OCI-LY7 (cell line): ENCODE data around the gene CYP4X1. TPM values are rescaled to one million over a fixed set of nuclear protein-coding genes. Genes with fewer than 3 reads are reported as not detected.

Source experiments
- Bru-seq: library from RNA; stranded (reverse); fragments of 400-500 nt; gene quantifications from one replicate; lab custom pipeline; 2021; lab: Mats Ljungman, UMichigan
- BruChase-seq, 2 experiments: library from RNA; stranded (reverse); fragments of 400-500 nt; gene quantifications; one replicate each; lab custom pipeline; 2021; lab: Mats Ljungman, UMichigan
- BruUV-seq: library from RNA; stranded (reverse); fragments of 400-500 nt; replicated peaks from 2 replicates; lab custom pipeline; 2021; lab: Mats Ljungman, UMichigan
- CTCF ChIA-PET: fragments of 300-600 bp; sonication (Branson Sonifier 250); formaldehyde crosslinking; loops from one replicate; lab custom pipeline; 2022; ENCODE audit warnings: antibody characterized with exemption; ENCODE audit not compliant: unreplicated experiment; lab: Charles Lee
- POLR2A ChIA-PET: fragments of 300-600 bp; sonication (Branson Sonifier 250); formaldehyde crosslinking; loops from one replicate; lab custom pipeline; 2022; ENCODE audit warnings: antibody characterized with exemption; lab: Charles Lee
- DNase-seq: peaks from one replicate; pipeline ENCODE4 v3.0.0-alpha.2; 2015; ENCODE audit warnings: low spot score
- H2AFZ ChIP-seq: fragments of 200-600 bp; sonication (generic), shearing (Covaris generic); 2 replicates; pipeline ENCODE4 v1.6.1; 2014; ENCODE audit warnings: mild to moderate bottlenecking, antibody characterized with exemption, low read length, moderate library complexity
- H3K27ac ChIP-seq: fragments of 200-600 bp; sonication (generic); 2 replicates; pipeline ENCODE4 v1.5.1; 2014; ENCODE audit warnings: mixed run types, low read depth, mild to moderate bottlenecking, moderate library complexity, low read length, inconsistent platforms; ENCODE audit not compliant: poor library complexity, severe bottlenecking
- H3K36me3 ChIP-seq: fragments of 200-600 bp; sonication (generic); 2 replicates; pipeline ENCODE4 v1.6.1; 2014; ENCODE audit warnings: mild to moderate bottlenecking, antibody characterized with exemption, low read length, moderate library complexity, mixed read lengths; ENCODE audit not compliant: insufficient read depth
- H3K4me1 ChIP-seq: fragments of 200-600 bp; sonication (generic); 2 replicates; pipeline ENCODE4 v1.5.1; 2014; ENCODE audit warnings: mild to moderate bottlenecking, low read length; ENCODE audit not compliant: insufficient read depth, poor library complexity, severe bottlenecking
- H3K4me2 ChIP-seq: fragments of 200-600 bp; sonication (generic); 2 replicates; pipeline ENCODE4 v1.6.1; 2014; ENCODE audit warnings: mild to moderate bottlenecking, low read length
- H3K4me3 ChIP-seq: fragments of 200-600 bp; sonication (generic); 2 replicates; pipeline ENCODE4 v1.5.1; 2014; ENCODE audit warnings: mild to moderate bottlenecking, low read depth, low read length; ENCODE audit not compliant: poor library complexity, severe bottlenecking
- H3K79me2 ChIP-seq: fragments of 200-600 bp; sonication (generic); 2 replicates; pipeline ENCODE4 v1.6.1; 2016; ENCODE audit warnings: low read depth, mild to moderate bottlenecking, low read length, moderate library complexity, mixed read lengths; ENCODE audit not compliant: insufficient read depth
- H3K9me2 ChIP-seq: fragments of 200-600 bp; sonication (generic); 2 replicates; pipeline ENCODE4 v1.6.1; 2016; ENCODE audit warnings: mild to moderate bottlenecking, low read length, mixed read lengths; ENCODE audit not compliant: insufficient read depth
- H3K9me3 ChIP-seq: fragments of 200-600 bp; sonication (generic); 2 replicates; pipeline ENCODE4 v1.6.1; 2014; ENCODE audit warnings: mild to moderate bottlenecking, mixed run types, low read length, mixed read lengths
- H4K20me1 ChIP-seq: fragments of 200-600 bp; sonication (generic); 2 replicates; pipeline ENCODE4 v1.6.1; 2014; ENCODE audit warnings: mild to moderate bottlenecking, antibody characterized with exemption, low read length, moderate library complexity, mixed read lengths; ENCODE audit not compliant: insufficient read depth
- EZH2phosphoT487 ChIP-seq: fragments of 200-600 bp; sonication (generic); IDR thresholded peaks from 2 replicates; pipeline ENCODE4 v1.6.1; 2018; ENCODE audit warnings: low read depth, borderline replicate concordance, mild to moderate bottlenecking, mixed run types, antibody characterized with exemption, low read length, moderate library complexity, mixed read lengths
- intact Hi-C: fragments of 100-400 bp; cut with micrococcal nuclease; formaldehyde crosslinking; loops from one replicate; pipeline ENCODE4 v1.10.0; 2022; ENCODE audit not compliant: unreplicated experiment
- long read RNA-seq: library from polyadenylated mRNA; stranded (forward); transcript quantifications from one replicate; pipeline ENCODE4 v2.0.0, GENCODE V29; 2022
- total RNA-seq, 2 experiments: library from RNA; depleted of rRNA in 1 of 2; stranded (reverse); fragments of >200 nt in 1 of 2; shearing (Covaris generic) in 1 of 2; gene quantifications; 2 replicates each; pipeline ENCODE4 v1.2.3, GENCODE V29; 2014 to 2022
- TF ChIP-seq, protein P1 (sequence below): fragments of 200-600 bp; sonication (generic); conservative IDR thresholded peaks from 2 replicates; pipeline ENCODE4 v1.5.1; 2014; ENCODE audit warnings: mild to moderate bottlenecking, antibody characterized with exemption, low read length, moderate library complexity, mixed read lengths

CYP4X1 gene, protein sequence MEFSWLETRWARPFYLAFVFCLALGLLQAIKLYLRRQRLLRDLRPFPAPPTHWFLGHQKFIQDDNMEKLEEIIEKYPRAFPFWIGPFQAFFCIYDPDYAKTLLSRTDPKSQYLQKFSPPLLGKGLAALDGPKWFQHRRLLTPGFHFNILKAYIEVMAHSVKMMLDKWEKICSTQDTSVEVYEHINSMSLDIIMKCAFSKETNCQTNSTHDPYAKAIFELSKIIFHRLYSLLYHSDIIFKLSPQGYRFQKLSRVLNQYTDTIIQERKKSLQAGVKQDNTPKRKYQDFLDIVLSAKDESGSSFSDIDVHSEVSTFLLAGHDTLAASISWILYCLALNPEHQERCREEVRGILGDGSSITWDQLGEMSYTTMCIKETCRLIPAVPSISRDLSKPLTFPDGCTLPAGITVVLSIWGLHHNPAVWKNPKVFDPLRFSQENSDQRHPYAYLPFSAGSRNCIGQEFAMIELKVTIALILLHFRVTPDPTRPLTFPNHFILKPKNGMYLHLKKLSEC
- not detected in 2 replicates for total RNA-seq (2014; rRNA removed; shearing (Covaris generic))
- not detected in 2 replicates for total RNA-seq (2022)
- Bru-seq, nascent RNA: not detected
- BruChase-seq, experiment 1, labeled RNA remaining after a 6-hour chase: not detected
- BruChase-seq, experiment 2, labeled RNA remaining after a 2-hour chase: not detected
- long read RNA-seq: 0 reads

DNA sequence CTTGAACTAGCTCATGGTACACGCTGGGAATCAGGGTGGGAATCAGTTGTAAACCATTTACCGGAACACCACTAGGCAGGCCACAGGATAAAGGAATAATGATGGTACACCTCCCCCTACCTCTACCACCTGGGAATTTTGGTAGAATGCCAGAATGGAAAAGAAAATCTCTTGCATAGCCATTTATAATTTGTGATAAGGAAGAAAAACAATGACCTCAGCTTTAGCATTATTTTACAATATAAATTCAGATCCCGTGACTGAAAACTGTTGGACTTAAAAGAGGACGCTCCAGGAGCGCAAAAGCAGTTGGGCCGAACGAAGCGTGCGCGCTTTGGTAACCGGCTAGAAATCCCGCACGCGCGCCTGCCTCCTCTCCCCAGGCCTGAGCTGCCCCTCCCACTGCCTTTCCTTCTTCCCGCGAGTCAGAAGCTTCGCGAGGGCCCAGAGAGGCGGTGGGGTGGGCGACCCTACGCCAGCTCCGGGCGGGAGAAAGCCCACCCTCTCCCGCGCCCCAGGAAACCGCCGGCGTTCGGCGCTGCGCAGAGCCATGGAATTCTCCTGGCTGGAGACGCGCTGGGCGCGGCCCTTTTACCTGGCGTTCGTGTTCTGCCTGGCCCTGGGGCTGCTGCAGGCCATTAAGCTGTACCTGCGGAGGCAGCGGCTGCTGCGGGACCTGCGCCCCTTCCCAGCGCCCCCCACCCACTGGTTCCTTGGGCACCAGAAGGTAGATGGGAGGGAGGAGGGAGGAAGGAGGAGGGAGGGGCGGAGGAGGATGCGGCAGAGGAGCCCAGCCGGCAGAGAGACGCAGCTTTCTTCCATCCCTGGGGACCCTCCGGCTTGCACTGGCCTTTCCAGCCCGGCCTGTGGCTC lies at the start of gene CYP4X1:
CYP4X1 (plus strand) TSS at position 402 of the 873 bp plus-strand sequence; CDS start at position 551, 149 bp downstream.
- no peak within 1 kb of the TSS for H3K4me2 ChIP-seq
- H4K20me1 ChIP-seq: no peaks in the 10 kb centered on the region
- H3K9me2 ChIP-seq: no peaks in the 10 kb centered on the region
- intact Hi-C loops: no loop called here
- no peak within 1 kb of the TSS for H3K27ac ChIP-seq
- no peak within 1 kb of the TSS for H2AFZ ChIP-seq
- no peaks in the 10 kb centered on the region for H3K4me1 ChIP-seq
- no TSS peak for BruUV-seq
- H3K4me3 ChIP-seq: no peak within 1 kb of the TSS
- ChIA-PET POLR2A (no interaction called here), CTCF (no interaction called here)
- H3K9me3 ChIP-seq: no peaks in the 10 kb centered on the region
- no peaks in the 10 kb centered on the region for H3K36me3 ChIP-seq
- H3K79me2 ChIP-seq: no peaks in the 10 kb centered on the region
- TF ChIP-seq, protein P1, sequence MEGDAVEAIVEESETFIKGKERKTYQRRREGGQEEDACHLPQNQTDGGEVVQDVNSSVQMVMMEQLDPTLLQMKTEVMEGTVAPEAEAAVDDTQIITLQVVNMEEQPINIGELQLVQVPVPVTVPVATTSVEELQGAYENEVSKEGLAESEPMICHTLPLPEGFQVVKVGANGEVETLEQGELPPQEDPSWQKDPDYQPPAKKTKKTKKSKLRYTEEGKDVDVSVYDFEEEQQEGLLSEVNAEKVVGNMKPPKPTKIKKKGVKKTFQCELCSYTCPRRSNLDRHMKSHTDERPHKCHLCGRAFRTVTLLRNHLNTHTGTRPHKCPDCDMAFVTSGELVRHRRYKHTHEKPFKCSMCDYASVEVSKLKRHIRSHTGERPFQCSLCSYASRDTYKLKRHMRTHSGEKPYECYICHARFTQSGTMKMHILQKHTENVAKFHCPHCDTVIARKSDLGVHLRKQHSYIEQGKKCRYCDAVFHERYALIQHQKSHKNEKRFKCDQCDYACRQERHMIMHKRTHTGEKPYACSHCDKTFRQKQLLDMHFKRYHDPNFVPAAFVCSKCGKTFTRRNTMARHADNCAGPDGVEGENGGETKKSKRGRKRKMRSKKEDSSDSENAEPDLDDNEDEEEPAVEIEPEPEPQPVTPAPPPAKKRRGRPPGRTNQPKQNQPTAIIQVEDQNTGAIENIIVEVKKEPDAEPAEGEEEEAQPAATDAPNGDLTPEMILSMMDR: no peak
- TF ChIP-seq EZH2phosphoT487: no peak
- DNase-seq: no peak

DNA sequence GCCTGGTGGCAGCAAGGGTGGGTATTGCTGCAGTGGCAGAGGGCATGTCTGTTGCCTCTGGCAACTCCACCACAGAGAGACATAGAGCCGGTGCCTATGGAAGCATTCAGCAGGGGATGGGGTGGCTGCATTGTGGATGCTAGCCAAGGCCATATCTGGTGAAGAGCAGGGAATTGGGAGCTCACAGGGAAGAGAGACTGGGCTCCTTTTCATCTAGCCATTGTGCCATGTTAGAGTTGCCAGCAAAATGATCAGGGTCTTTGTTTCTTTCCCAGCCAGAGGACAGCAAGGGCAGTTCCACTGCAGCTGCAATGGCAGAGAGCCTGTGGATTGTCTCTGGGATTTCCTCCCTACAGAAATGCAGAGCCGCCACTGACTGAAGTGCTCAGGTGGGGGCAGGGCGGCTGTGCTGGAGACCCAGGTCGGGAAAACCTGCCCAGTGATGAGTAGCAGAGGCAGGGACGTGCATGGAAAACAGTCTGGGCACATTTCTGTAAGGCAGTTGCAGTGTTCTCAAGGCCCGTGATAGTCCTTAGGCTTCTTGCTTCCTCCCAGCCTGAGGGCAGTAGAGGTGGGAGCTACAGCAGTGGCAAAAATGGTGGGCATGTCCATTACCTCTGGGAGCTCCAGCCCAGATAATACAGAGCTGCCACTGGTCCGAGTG lies 40.2 kb upstream of the CYP4X1 start:
- H3K36me3 ChIP-seq: no peaks in the 10 kb centered on the region
- ChIA-PET POLR2A (no interaction called here), CTCF (no interaction called here)
- no peaks in the 10 kb centered on the region for H4K20me1 ChIP-seq
- H3K27ac ChIP-seq: no peak overlapping the region
- no peak overlapping the region for H3K4me2 ChIP-seq
- no peak overlapping the region for H2AFZ ChIP-seq
- DNase-seq: no peak
- no peaks in the 10 kb centered on the region for H3K9me3 ChIP-seq
- no peak for TF ChIP-seq EZH2phosphoT487
- TF ChIP-seq, protein P1: no peak
- no peaks in the 10 kb centered on the region for H3K4me1 ChIP-seq
- intact Hi-C loops: no loop called here
- no peaks in the 10 kb centered on the region for H3K79me2 ChIP-seq
- no peak overlapping the region for H3K4me3 ChIP-seq
- BruUV-seq: no TSS peak
- no peaks in the 10 kb centered on the region for H3K9me2 ChIP-seq
